Fibroblast of mammary gland (primary cell): ENCODE data around the gene ABCA7.

Experiments used
- DNase-seq: peaks from one replicate; pipeline ENCODE4 v3.0.0-alpha.2; 2010; ENCODE audit warnings: low read depth
- H3K4me3 ChIP-seq: 2 replicates; pipeline ENCODE4 v1.5.1; 2011; ENCODE audit warnings: low read depth, mild to moderate bottlenecking, low read length, moderate library complexity; ENCODE audit not compliant: control insufficient read depth
- TF ChIP-seq, protein P1 (sequence below): conservative IDR thresholded peaks from 2 replicates; pipeline ENCODE4 v1.5.1; 2011; ENCODE audit warnings: low read depth, low read length, inconsistent platforms; ENCODE audit not compliant: control insufficient read depth, insufficient read depth

Gene ABCA7

DNA sequence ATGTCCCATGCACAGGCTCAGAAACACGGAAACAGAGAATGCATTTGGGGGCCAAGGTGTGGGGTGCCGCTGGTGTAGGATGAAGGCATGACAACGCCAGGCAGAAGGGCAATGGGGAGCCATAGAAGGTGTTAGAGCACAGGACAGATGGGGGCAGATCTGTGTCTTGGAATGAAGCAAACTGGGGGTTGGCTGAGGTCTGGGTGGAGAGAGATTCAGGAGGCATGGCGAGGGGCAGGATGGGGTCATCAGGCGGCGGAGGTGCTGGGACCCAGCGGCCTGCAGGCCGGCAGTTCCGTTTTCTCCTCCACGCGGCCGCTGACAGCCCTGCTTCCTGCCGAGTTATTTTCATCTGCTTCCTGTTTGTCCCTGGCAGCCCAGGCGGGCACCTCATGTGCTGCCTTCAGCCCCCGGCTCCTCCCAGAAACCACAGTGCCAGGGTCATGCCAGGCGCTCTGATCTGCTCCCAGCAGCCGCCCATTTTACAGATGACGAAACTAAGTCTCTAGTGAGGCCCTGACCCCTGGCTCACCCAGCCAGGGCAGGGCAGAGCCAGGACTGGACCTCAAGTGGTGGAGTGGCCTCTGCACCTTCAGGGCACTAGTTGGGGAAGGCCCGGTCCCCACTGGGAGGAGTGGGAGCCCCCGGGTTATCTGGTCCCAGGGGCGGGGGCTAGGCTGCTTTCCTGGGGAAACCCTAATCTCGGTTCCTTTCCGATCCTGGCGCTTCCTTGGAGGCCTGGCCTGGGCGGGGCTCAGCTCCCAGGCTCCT, 29.3 kb downstream of the ABCA7 start:
- TF ChIP-seq, protein P1, sequence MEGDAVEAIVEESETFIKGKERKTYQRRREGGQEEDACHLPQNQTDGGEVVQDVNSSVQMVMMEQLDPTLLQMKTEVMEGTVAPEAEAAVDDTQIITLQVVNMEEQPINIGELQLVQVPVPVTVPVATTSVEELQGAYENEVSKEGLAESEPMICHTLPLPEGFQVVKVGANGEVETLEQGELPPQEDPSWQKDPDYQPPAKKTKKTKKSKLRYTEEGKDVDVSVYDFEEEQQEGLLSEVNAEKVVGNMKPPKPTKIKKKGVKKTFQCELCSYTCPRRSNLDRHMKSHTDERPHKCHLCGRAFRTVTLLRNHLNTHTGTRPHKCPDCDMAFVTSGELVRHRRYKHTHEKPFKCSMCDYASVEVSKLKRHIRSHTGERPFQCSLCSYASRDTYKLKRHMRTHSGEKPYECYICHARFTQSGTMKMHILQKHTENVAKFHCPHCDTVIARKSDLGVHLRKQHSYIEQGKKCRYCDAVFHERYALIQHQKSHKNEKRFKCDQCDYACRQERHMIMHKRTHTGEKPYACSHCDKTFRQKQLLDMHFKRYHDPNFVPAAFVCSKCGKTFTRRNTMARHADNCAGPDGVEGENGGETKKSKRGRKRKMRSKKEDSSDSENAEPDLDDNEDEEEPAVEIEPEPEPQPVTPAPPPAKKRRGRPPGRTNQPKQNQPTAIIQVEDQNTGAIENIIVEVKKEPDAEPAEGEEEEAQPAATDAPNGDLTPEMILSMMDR: no peak
- no peak for DNase-seq
- no peak overlapping the region for H3K4me3 ChIP-seq

DNA sequence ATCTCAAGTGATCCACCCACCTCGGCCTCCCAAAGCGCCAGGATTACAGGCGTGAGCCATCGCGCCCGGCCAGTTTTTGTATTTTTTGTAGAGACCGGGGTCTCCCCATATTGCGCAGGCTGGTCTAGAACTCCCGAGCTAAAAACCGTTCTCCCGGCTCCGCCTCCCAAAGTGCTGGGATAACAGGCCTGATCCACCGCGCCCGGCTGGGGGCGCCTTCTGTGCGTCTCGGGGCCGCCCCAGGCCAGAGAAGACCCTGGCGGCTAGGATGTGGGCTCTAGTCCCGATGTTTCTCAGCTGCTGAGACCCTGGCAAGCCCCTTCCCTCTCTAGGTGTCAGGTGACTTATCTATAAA, 30.6 kb downstream of the ABCA7 start:
- TF ChIP-seq, protein P1: no peak
- DNase-seq: no peak
- no peak overlapping the region for H3K4me3 ChIP-seq

DNA sequence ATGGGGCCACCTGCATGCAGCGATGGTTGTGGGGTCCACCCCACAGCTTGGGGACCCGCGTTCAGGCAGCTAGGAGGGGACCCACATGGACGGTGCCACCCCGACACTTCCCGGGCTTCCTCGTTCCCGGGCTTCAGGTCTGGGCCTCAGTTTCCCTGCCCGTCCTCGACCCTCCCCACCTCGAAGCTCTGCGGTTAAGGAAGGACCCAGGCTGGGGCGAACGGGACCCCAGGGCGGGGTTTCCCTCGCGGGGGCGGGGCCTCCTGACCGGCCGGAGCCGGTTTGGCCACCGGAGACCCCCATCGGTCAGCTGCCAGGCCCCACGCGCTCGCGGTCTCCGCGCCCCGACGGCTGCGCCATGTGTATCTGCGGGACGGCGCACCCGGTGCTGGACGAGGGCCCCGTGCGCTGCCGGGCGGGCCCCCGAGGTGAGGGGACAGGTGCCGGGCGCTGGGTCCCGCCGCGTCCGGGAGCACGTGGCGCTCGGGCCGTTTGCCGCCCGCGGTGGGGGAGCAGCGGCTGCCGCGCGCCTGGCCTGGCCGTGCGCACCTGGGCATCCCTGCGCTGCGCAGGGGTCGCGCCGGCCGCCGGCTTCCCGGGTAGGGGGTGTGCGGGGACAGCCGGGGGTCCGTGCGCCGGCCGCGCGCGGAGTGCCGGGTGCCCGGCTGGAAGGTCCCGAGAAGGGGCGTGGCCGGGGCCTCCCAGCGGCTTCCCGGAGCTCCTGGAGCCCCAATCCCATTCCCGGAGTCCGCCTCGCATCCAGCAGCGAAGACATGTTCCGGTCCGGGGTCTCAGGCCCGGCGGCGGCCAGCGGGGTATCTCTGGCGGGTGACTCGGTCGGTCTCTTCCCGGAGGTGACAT, 31.3 kb downstream of the ABCA7 start:
- H3K4me3 ChIP-seq: no peak overlapping the region
- TF ChIP-seq, protein P1: no peak
- DNase-seq: no peak

DNA sequence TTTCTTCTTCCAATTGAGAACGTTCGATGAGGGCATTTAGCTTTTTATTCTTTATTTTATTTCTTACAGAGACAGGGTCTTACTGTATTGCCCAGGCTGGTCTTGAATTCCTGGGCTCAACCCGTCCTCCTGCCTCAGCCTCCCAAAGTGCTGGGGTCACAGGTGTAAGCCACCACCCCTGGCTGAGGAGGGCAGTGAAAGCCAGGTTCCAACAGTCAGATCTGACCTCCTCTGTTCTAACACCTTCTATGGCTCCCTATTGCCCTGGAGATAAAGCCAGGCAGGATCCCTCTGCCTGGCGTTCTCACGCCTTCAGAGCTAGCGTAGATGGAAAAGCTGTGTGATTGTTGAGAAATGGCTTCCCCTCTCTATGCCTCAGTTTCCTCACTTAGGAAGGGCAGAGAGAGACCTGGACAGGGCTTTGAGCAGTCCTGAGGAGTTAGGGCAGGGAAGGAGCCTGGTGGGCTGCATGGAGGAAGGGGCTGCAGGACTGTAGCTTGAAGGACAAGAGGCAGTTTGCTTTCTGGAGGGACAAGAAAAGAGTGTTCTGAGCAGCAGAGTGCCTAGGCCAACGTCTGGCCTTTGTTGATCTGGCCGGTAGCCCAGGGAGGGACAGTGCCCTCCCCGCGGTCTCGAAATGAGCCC, 32.6 kb downstream of the ABCA7 start:
- H3K4me3 ChIP-seq: no peak overlapping the region
- DNase-seq: no peak
- TF ChIP-seq, protein P1: no peak

DNA sequence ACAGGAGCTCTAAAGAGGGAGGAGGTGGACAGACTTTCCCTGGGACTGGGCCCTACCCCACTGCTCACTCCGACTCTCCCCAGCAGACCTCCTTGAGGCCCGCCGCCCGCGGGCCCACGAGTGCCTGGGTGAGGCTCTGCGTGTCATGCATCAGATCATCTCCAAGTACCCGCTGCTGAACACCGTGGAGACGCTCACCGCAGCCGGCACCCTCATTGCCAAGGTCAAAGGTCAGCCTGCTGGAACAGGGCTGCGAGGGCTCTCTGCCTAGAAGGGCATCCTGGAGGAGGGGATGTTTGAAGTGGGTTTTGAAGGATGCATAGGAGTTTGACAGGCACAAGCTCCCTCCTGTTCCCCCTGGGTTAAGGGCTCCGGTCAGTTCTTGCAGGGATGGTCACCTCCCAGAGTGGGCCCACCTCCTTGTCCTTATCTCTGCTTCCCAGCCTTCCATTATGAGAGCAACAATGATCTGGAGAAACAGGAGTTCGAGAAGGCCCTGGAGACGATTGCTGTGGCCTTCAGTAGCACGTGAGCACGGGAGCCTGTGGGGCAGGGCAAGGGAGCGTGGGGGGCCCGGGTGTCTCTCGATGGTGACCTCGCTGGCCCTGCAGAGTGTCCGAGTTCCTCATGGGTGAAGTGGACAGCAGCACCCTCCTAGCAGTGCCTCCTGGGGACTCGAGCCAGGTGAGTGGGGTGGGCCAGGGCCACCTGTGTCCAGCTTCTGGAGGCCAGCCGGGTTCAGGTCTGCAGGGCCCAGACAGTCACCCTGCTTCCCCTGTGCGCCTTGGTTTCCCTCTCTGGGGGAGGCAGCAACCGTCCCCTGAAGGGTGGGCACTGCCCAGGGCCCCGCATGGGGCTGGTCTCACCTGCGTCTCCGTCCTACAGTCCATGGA, 33.4 kb downstream of the ABCA7 start:
- TF ChIP-seq, protein P1: no peak
- DNase-seq: no peak
- H3K4me3 ChIP-seq: no peak overlapping the region
